Eye (tissue), 1 donor: Measurements from ENCODE around the gene ADAM29.
"Not testable (repeated sequence)": the region's sequence is repeated elsewhere in the genome, so short reads cannot be mapped to it uniquely, and the experiment has no call there.

Experiments
- DNase-seq: peaks from one replicate; pipeline ENCODE4 v3.0.0-alpha.2; 2015

ADAM29 gene

DNA sequence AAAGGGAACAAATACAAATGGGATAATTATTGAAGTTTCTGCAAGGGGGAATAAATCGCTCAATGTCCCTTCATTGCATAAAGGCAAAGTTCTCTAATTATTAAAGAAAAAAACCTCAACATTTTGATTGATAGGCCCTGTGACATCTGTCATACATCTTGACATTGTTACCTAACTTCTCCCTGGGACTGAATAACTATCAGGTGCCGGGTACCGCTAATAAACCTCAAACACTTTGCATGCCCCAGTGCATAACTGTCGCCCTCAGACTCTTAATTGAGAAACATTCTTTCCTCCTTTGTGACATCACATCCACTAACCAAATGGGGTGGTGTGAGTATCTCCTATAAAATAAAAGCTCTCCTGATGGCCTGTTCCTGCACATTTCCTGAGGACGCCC, at the start of gene ADAM29:
Gene ADAM29 (plus strand): TSS at position 301 of the 400 bp plus-strand sequence. CDS start 57,168 bp downstream, outside the sequence.
- DNase-seq: no peak

- DNase-seq: no peak
Observed at GRCh38 chr4:174869339-174869738, 48.8 kb upstream of the ADAM29 start.

- DNase-seq: no peak
Observed at GRCh38 chr4:174870311-174870710, 47.8 kb upstream of the ADAM29 start.

GRCh38 chr4:174871407-174871806, 46.8 kb upstream of the ADAM29 start:
- DNase-seq: no peak

- DNase-seq: not testable (repeated sequence)
Observed at GRCh38 chr4:174873146-174873545, 45.0 kb upstream of the ADAM29 start.

DNA sequence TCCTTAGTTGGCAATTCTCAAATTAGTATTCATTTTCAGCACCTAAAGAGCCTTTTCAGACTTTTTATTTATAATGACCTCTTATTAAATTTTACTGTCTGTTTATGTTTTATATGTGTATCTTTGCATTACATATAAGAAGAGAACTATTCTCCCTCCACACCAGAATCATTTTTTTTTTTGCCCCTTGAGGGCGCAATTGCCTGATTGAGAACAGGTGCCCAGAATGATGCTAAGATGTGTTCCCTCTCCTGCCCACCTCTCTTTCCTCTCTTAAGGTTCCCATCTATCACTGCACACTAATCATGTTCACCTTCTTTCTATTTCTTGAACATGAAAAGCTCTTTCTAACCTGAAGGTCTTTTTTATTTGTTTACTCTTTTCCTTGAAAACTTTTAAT, 44.2 kb upstream of the ADAM29 start:
- peak; percentile 29 for DNase-seq

DNA sequence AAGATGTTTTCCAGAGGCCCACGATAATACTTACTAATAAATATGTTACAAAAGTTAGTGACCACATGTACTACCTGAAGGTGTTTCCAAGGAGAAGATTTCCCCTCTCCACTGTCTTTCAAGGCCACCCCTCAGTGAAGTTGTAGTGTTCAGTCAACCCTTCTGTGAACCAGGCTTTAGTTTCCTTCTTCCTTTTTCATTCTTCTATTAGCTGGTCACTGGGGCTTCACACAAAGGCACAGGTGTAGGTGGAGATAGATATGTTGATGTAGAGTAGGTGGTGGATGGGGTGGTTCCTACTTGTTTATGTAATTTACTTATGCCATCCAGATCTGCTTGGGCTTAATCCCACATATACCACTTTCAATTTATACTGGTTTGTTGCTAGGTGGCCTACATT, 43.3 kb upstream of the ADAM29 start:
- DNase-seq: no peak

- no peak for DNase-seq
Observed at GRCh38 chr4:174880001-174880400, 38.2 kb upstream of the ADAM29 start.

DNA sequence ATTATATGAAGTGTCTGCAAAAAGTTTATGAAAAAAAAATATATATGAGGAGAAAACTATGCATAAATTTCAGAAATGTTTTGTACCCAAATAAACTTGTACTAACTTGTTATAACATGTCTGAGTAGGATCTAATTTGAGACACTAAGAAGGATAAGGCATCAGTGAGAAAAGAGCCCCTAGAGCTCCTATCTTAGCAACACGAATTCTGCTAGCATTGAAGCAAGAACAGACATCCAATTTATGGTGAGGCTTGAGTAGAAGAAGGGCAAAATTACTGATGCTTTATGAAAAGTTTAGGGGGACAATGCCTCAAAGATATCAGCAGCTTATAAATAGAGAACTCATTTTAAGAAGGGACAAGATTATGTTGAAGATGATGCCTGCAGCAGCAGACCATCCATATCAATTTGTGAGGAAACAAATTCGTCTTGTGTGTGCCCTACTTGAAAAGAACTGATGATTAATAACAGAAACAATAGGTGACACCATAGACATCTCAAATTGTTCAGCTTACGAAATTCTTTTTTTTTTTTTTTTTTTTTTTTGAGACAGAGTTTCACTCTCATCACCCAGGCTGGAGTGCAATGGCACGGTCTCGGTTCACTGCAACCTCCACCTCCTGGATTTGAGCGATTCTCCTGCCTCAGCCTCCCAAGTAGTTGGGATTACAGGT, 35.7 kb upstream of the ADAM29 start:
- no peak for DNase-seq

GRCh38 chr4:174907508-174907907, 10.7 kb upstream of the ADAM29 start:
- DNase-seq: no peak

DNA sequence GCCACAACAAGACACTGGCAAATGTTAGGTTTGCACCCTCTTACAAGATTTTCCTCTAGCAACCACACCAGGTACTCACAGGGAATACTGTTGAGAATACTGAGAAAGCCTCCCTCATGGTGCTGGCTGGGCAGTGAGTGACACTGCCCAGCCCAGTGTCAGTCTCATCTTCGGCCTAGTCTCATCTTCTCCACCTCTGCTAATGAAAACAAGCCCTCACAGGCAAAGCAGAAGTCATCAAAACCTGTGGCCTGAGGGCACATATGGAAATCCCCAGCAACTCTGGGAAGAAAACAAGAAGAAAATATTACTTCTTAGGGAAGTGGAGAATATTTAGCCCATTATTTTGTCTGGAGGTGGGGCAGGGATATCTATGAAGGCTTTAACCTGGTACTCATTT, 7.9 kb upstream of the ADAM29 start:
- no peak for DNase-seq

DNA sequence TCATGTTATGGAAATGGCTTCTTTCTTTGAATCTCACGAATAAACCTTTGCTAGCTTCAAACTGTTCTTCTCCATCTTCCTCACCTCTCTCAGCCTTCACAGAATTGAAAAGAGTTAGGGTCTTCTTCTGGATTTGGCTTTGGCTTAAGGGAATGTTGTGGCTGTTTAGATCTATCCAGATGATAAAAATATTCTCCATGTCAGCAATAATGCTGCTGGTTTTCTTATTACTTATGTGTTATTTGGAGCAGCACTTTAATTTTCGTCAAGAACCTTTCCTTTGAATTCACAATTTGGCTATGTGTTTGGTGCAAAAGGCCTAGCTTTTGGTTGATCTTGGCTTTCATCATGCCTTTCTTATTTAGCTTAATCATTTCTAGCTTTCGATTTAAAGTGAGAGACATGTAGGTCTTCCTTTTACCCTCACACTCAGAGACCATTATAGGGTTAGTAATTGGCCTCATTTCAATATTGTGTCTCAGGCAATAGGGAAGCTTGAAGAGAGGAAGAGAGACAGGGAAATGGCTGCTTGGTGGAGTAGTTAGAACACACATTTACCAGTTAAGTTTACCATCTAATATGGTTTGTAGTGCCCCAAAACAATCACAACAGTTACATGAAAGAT, 5.1 kb upstream of the ADAM29 start:
- no peak for DNase-seq

DNA sequence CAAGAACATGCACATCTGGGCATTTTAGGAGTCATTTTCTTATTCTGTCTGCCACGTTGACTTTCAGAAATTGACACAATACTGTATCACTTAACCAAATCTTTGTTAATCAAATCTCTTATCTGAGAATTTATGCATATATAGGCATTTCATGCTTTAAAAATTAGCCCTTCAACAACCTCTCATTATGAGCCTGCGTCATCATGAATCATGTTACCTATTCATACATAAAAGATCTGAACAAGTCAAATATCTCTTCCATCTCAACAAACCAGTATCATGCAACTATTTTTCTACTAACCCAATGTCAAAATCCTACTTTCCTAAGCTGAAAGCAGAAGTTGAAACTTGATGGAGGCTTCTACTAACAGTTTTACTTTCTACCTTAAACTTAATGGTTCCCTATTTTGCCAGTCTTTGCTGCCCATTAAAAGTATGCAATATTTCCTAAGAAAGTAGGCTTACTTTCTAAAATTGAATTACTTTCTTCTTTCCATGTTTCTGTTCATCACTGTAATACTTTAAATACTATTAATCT, 1.8 kb downstream of the ADAM29 start:
- DNase-seq: no peak

- DNase-seq: no peak
Observed at GRCh38 chr4:174926958-174927357, 8.8 kb downstream of the ADAM29 start.

DNA sequence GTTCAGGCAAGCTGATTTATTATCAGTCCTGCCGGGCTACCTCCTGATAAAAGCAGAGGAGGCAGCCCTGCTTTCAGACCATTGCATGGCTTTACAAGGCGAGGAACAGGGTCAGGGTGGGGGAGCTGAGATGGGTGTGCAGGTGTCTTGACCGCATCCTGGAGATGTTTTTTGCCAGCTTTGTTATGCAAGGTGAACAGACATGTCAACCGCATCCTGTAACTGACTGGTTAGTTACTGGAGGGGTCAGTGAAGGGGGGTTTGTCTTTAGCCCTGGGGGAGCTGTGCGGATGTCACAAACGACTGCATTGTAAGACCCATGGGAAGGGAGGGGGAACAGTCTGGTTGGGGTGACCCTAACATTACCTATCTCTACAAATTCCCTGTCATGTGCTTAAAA, 10.0 kb downstream of the ADAM29 start:
- no peak for DNase-seq

DNA sequence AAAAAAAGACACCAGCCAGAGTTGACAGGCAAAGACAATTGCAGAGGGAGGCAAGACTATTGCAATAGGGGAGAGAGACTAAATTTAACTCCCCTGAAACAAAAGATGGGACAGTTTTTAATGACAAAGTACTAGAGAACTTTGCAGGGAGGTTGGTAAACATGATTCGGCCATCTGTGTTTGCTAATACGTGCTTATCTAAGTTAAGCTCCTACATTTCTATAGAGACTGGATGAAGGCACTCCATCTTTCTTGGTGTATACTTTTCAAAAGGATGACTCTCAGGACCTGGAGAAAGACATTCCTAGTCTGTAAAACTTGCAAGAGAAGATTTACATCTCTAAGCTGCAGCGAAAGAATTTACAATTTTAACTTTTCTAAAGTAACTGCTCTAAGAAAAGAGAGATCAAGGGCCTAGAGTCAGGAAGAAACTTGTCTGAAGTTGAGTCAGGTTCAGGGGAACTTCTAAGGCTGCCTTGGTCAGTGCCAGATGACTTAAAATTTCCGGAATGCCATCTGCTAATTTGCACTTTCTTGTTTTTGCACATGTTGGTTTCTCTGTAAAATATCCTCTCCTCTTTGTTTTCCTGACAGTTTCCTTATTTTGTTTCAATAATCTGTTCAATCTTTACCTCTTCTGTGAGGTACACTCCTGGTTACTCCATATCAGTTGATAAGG, 10.6 kb downstream of the ADAM29 start:
- no peak for DNase-seq

GRCh38 chr4:174929346-174929745, 11.2 kb downstream of the ADAM29 start:
- no peak for DNase-seq

- no peak for DNase-seq
Observed at GRCh38 chr4:174930895-174931294, 12.7 kb downstream of the ADAM29 start.

DNA sequence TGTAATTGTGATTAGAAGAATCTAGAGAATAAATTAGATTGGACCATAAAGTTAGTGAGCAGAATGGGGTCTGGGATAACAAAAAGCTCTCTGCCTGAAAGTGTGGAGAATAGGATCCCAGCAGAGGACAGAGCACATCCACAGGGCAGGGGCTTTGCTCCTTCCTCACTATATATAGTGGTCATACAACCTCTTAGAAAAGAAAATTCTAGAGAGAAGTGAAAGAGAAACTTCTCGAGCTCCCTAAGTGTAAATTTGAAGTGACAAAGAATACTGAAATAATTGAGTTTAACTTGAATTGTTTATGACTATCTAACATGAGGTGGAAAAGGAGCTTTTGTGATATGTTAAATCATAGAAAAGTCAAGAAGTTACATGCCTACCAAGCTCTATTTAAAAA, 14.9 kb downstream of the ADAM29 start:
- DNase-seq: no peak

DNA sequence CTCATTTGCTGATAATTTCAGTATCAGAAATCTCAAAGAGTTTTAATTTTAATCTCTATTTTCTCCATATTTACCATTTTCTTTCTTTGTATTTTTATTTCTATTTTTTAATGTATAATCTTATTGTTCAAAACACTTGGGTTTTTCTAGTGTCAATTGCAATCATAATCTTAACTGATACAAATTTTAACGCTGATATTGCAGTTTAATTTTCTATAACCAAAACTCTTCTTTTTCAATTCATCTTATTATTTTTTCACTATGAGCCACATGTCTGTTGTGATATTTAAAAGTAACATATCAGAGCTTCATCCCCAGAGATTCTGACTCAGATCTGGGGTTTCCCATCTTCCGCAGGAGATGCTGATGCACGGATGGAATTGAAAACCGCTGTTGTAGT, 16.2 kb downstream of the ADAM29 start:
- DNase-seq: no peak

DNA sequence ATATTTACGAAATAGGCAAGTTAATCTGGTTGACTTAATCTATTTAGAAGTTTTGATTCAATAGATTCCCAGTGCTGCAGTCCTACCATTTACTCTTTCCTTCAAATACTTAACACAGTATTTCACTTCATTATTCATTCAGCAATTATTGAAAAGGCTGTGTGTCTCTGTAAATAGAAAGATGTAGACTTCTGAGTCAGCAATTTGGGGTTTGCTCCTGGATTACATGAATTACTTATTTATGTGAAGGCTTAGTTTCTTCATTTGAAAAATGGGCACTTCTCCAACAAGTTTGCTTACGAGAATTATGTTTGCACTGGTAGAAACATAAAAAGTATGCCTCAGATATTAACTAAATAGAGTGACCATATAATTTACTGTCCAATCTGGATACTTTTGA, 17.4 kb downstream of the ADAM29 start:
- DNase-seq: no peak

DNA sequence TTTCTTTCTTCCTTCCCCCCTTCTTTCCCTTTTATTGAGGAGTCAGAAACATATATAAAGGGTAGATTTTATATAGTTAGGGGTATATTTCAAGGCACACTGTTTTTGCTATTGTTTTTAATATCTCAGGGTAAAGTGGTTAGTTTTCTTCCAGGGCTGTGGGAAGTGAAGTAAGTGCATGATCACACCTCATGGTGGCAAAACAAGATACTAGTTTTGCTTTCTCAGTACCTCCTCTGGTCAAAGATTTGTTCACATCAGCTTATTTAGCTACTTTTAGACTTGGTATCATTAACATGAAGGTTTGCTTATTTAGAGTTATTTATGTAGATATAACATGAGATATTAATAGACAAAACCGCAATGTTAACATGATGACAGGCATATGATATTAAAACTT, 21.8 kb downstream of the ADAM29 start:
- DNase-seq: no peak

DNA sequence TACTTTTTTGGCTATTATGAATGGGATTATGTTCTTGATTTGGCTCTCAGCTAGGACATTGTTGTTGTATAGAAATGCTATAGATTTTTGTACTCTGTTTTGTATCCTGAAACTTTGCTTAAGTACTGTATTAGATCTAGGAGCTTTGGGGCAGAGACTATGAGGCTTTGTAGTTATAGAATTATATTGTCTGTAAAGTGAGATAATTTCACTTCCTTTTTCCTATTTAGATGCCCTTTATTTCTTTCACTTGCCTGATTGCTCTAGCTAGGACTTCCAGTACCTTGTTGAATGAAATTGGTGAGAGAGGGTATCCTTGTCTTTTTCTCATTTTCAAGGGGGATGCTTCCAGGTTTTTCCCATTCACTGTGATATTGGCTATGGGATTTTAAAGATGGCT, 28.1 kb downstream of the ADAM29 start:
- DNase-seq: no peak

GRCh38 chr4:174948826-174949225, 30.7 kb downstream of the ADAM29 start:
- DNase-seq: no peak
